VCaP (cell line): ENCODE results near the gene RAPGEF1.
"Not testable (repeated sequence)": the region's sequence is repeated elsewhere in the genome, so short reads cannot be mapped to it uniquely, and the experiment has no call there.

Experiments used
- H3K27ac ChIP-seq: fragments of 450-650 bp; 2 replicates; pipeline ENCODE4 v1.5.1; 2017
- TF ChIP-seq, protein P1 (sequence below): fragments of 450-650 bp; conservative IDR thresholded peaks from 2 replicates; pipeline ENCODE4 v1.5.1; 2017; ENCODE audit warnings: mild to moderate bottlenecking, moderate library complexity

RAPGEF1 gene

DNA sequence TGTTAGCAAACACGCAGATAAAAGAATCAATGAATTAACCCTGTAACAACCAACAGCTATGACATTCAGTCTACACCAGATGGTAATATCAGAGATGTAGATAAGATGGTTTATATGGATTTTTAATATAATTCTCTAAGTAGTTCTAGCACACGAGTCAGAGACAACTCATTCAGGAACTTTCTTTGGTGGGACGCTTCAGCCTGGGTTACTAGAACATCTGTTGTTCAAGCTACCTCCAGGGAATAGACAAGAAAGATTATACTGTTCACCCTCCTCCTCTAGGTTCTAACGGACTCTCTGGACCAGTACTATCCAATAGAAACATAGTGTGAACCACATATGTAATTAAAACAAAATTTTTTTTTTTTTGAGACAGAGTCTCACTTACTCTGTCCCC, 73.8 kb downstream of the RAPGEF1 start:
- TF ChIP-seq, protein P1, sequence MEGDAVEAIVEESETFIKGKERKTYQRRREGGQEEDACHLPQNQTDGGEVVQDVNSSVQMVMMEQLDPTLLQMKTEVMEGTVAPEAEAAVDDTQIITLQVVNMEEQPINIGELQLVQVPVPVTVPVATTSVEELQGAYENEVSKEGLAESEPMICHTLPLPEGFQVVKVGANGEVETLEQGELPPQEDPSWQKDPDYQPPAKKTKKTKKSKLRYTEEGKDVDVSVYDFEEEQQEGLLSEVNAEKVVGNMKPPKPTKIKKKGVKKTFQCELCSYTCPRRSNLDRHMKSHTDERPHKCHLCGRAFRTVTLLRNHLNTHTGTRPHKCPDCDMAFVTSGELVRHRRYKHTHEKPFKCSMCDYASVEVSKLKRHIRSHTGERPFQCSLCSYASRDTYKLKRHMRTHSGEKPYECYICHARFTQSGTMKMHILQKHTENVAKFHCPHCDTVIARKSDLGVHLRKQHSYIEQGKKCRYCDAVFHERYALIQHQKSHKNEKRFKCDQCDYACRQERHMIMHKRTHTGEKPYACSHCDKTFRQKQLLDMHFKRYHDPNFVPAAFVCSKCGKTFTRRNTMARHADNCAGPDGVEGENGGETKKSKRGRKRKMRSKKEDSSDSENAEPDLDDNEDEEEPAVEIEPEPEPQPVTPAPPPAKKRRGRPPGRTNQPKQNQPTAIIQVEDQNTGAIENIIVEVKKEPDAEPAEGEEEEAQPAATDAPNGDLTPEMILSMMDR: no peak
- H3K27ac ChIP-seq: no peak overlapping the region

DNA sequence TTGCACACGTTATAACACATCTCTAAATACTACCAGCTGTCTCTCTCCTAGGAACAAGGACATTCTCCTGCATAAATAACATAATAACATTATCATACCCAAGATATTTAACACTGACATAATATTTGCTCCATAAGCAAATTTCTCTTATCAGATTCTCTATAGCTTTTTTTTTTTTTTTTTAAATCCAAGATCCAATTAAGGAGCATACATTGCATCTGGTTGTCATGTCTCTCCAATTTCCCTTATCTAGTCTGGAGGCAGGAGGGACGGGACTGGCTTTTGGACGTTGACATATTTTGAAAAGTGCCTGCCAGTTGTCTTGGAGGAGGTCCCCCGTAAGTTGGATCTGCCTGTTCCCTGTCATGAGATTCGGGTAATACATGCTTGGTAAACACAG, 76.6 kb downstream of the RAPGEF1 start:
- H3K27ac ChIP-seq: no peak overlapping the region
- TF ChIP-seq, protein P1: no peak

DNA sequence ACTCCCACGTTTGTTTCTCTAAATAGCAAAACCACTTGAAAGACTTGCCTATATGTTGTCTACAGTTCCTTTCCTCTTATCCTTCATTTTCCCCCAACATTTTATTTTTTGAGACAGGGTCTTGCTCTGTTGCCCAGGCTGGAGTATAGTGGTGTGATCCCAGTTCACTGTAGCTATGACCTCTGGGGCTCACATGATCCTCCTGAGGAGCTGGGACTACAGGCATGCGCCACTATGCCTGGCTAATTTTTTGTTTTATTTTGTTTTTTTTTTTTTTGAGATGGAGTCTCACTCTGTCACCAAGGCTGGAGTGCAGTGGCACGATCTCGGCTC, 77.6 kb downstream of the RAPGEF1 start:
- not testable (repeated sequence) for H3K27ac ChIP-seq

DNA sequence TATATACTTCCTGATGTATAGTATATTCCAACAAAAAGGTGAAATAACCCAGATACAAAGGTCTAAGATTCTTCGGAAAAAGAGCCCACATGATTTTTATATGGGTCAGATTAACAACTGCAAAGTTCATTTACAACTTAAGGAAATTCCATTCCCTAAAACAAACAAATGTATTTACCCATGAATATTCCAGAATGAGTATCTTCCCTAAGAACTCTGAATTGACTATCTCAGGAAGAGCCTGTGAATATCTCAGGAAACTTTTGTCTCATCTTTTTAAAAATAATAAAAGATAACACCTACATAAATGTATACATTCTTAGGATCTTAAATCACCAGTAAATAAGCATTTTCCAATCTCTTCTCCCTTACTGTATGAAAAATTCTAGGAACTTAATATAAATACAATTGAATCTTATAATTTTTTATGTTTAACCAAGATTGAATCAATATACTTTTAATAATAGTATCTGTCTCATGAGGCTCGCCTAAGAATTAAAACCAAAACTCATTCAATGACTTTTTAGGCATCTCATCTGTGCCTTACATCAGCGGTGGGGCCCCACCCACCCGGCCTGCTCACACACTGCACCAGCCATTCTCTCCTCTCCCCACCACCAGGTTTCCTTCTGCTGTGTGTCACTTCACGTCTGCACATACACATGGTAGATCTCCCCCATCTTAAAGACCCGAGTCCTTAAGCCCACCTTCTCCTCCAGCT, 78.1 kb downstream of the RAPGEF1 start:
- no peak overlapping the region for H3K27ac ChIP-seq
- TF ChIP-seq, protein P1: no peak

DNA sequence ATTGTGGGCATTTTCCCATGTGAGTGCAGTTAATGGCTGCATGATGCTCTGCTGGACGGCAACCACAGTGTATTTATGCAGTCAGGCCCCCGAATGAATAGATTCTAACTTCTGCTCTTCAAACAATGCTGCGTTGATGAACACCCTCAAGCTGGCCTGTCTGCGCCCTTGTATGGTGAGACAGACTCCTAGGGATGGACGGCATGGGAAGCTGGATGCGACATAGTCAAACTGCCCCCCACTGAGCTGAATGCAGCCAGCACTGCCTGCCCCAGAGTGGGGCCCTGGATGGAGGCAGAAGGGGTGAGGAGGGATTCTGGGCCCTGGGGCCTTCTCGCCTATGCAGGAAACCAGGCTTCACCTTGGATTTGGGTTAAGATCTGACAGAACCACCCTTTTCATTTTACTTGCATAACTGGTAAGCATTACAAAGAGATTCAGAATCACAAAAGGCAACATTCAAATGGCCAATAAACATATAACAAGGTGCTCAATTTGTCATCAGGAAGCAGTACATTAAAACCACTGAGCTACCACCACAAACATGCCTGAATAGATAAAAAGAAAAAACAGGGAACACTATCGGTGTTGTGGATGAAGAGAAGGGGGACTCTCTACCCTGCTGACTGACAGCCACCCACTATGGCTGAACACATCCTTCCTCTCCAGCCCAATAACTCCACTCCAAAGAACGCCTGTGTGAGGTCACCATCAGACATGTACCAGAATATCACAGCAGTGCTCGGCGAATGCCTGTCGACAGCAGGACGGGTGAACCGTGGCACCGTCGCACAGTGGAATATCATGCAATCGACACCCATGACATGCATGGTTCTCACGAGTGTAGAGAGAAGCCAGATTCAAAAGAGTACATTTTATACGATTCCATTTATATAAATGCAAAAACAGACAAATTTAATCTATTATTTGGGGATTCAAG, 79.1 kb downstream of the RAPGEF1 start:
- H3K27ac ChIP-seq: no peak overlapping the region
- TF ChIP-seq, protein P1: no peak

DNA sequence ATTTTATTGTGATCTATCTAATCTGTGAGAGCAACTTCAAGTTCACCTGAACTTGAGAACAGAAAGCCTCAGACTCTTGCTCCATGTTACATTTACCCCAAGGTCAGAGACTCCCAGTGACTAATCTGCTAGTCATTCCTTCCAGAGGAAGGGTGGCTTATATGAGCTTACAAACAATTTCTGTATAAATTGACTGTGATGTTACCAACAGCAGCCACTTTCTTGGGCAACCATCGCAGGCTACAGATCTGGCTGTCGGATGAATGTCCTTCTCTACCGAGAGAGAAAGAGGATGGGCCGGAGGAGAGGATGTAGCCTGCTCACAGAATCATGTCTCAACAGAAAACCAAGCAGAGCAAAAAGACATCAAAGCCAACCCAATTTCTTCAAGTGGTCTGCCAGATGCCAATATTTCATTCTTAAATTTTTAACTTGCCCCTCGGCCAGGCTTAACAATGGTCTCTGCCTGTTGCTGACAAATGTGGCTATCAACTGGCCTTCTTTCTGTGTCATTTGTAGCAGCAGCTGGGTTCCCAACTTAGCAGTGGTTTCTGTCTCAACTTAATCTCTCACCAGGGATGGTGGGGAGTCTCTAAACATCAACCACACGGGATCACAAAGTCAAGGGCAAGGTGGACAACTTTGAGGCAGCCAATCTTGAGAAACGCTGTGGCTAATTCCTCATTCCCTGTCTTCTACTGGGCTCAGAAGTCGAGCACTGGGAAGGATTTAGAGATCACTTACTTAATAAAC, 81.3 kb downstream of the RAPGEF1 start:
- H3K27ac ChIP-seq: peak overlapping the region; percentile 28; the same call in 1 of the 2 replicates

DNA sequence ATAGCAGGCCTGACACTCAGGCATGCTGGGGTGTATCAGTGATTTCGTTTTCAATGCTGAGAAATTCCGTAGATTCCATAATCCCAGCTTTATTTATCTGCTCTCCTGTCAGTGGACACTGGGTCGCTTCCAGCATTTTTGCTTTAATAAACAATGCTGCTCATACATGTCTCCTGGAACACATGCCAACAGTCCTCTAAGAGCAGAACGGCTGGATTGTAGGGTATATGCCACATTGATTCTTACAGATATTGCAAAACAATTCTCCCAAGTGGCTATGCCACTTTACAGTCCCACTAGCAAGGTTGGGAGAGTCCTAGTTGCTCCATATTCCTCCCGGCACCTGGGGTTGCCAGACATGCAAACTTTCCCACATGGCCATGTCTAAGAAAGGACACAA, 81.9 kb downstream of the RAPGEF1 start:
- peak overlapping the region; percentile 28 for H3K27ac ChIP-seq

More for the DNA sequence above, 81.3 kb downstream of the RAPGEF1 start:
- TF ChIP-seq, protein P1: no peak

More for the DNA sequence above, 81.9 kb downstream of the RAPGEF1 start:
- TF ChIP-seq, protein P1: no peak
